ENCODE measurements around the gene CDC14A.

CDC14A gene

DNA sequence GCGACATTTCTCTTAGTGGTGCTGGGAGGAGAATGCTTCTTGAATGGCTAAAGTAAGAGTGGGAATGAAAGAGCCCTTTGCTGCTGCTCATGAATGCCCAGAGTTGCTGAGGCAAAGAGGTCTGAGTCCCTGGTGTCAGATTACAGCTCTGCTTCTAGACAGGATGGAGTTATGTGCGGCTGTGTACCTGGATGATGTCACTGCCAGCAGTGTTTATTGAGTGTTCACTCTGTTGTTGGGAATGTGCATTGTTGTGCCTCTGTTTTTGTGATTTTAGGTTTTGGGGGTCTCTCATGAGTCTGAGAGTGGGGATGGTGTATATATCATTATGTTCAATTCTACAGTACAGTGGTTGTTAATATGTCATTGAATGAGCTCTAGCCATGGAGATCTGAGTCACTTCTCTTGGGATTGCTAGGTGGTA, 2.7 kb downstream of the CDC14A start:
- H4K20me1 ChIP-seq (ENCODE audit: insufficient read depth, low read length): no peaks in the 10 kb centered on the region
- no peak overlapping the region for H2AFZ ChIP-seq (ENCODE audit: low read length)
- H3K9ac ChIP-seq (ENCODE audit: low read length): no peak overlapping the region
- no peaks in the 10 kb centered on the region for H3K79me2 ChIP-seq (ENCODE audit: insufficient read depth, low read length)
- TF ChIP-seq CTCF (IDR thresholded peaks at IDR 0.05; ENCODE audit: low read length): no peak
- H3K9me3 ChIP-seq (ENCODE audit: low read length): no peaks in the 10 kb centered on the region
- H3K4me1 ChIP-seq (ENCODE audit: insufficient read depth, low read length, severe bottlenecking): peaks cover 19% of the 10 kb centered on the region
- no peak overlapping the region for H3K4me3 ChIP-seq (ENCODE audit: low read depth, low read length, poor library complexity, severe bottlenecking)
- no peak overlapping the region for H3K27ac ChIP-seq (ENCODE audit: low read depth, low read length, poor library complexity, severe bottlenecking)
- H3K36me3 ChIP-seq (ENCODE audit: insufficient read depth, low read length): no peaks in the 10 kb centered on the region
- H3K4me2 ChIP-seq (ENCODE audit: low read length): no peak overlapping the region
- peaks cover 4% of the 10 kb centered on the region; the same call in 1 of the 2 replicates for H3F3A ChIP-seq (ENCODE audit: insufficient read depth, low read length)
- H3K27me3 ChIP-seq (ENCODE audit: insufficient read depth, low read length): no peaks in the 10 kb centered on the region
- no peaks in the 10 kb centered on the region for H3K9me2 ChIP-seq (ENCODE audit: low read depth, low read length)

DNA sequence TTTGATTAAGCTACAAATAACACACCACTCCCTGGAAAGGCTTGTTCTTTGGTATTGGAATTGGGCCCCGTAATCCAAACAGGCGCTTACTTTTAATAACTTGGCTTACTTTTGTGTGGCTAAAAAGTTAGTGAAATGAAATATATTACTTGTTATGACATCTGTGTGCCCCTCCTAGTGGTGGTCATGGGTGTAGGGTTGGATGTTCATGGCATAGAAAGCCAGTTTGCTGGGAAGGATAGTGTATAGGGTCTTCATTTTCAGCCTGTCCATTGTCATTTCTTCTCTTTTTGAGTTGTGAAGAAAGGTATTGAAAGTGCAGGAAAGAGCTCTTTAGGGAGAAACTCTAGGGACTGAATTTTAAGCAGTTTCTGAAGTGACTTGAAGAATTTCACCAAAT, 5.9 kb downstream of the CDC14A start:
- Histone ChIP-seq H3K4me2 (ENCODE audit: low read length) (no peak overlapping the region), H3K4me1 (ENCODE audit: insufficient read depth, low read length, severe bottlenecking) (peaks cover 6% of the 10 kb centered on the region), H3K9me2 (ENCODE audit: low read depth, low read length) (no peaks in the 10 kb centered on the region), H3K9ac (ENCODE audit: low read length) (no peak overlapping the region), H3K4me3 (ENCODE audit: low read depth, low read length, poor library complexity, severe bottlenecking) (no peak overlapping the region), H3K27ac (ENCODE audit: low read depth, low read length, poor library complexity, severe bottlenecking) (no peak overlapping the region), H2AFZ (ENCODE audit: low read length) (no peak overlapping the region), H4K20me1 (ENCODE audit: insufficient read depth, low read length) (no peaks in the 10 kb centered on the region), H3K9me3 (ENCODE audit: low read length) (no peaks in the 10 kb centered on the region), H3K36me3 (ENCODE audit: insufficient read depth, low read length) (no peaks in the 10 kb centered on the region), H3F3A (ENCODE audit: insufficient read depth, low read length) (no peaks in the 10 kb centered on the region), H3K79me2 (ENCODE audit: insufficient read depth, low read length) (no peaks in the 10 kb centered on the region), H3K27me3 (ENCODE audit: insufficient read depth, low read length) (no peaks in the 10 kb centered on the region)
- no peak for TF ChIP-seq EZH2 (IDR thresholded peaks at IDR 0.05; ENCODE audit: borderline replicate concordance, low read length)
- TF ChIP-seq CTCF (IDR thresholded peaks at IDR 0.05; ENCODE audit: low read length): peak; percentile 53

- H3F3A ChIP-seq (ENCODE audit: insufficient read depth, low read length): no peaks in the 10 kb centered on the region
- TF ChIP-seq CTCF (IDR thresholded peaks at IDR 0.05; ENCODE audit: low read length) (no peak), EZH2 (IDR thresholded peaks at IDR 0.05; ENCODE audit: borderline replicate concordance, low read length) (no peak)
- H3K4me3 ChIP-seq (ENCODE audit: low read depth, low read length, poor library complexity, severe bottlenecking): no peak overlapping the region
- no peak overlapping the region for H2AFZ ChIP-seq (ENCODE audit: low read length)
- no peaks in the 10 kb centered on the region for H3K27me3 ChIP-seq (ENCODE audit: insufficient read depth, low read length)
- no peaks in the 10 kb centered on the region for H3K9me2 ChIP-seq (ENCODE audit: low read depth, low read length)
- H3K79me2 ChIP-seq (ENCODE audit: insufficient read depth, low read length): no peaks in the 10 kb centered on the region
- H3K4me1 ChIP-seq (ENCODE audit: insufficient read depth, low read length, severe bottlenecking): no peaks in the 10 kb centered on the region
- no peaks in the 10 kb centered on the region for H3K9me3 ChIP-seq (ENCODE audit: low read length)
- H3K4me2 ChIP-seq (ENCODE audit: low read length): no peak overlapping the region
- H3K9ac ChIP-seq (ENCODE audit: low read length): no peak overlapping the region
- no peak overlapping the region for H3K27ac ChIP-seq (ENCODE audit: low read depth, low read length, poor library complexity, severe bottlenecking)
- H4K20me1 ChIP-seq (ENCODE audit: insufficient read depth, low read length): no peaks in the 10 kb centered on the region
- no peaks in the 10 kb centered on the region for H3K36me3 ChIP-seq (ENCODE audit: insufficient read depth, low read length)
Measured at GRCh38 chr1:100359139-100359538, 6.8 kb downstream of the CDC14A start.
